ENCODE results near the gene ADCY2.

ADCY2 gene

DNA sequence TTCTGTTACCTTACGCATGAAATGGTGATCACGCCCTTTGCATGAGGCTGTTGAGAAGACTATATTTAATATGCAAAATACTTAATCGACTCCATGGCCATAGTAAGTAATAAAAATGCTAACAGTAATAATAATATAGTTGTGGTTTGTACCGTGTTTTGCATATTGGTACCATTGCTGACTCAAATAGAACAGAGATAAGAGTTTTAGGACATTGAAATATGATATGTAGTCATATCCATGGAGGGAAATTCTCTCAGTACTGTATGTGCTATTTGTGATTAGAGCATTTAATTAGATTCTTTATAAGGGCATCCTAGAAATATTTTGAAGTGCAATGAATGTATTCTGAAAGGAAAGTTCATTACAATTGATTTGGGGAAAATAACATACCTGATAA, 413.1 kb downstream of the ADCY2 start:
- TF ChIP-seq EZH2phosphoT487 (IDR thresholded peaks at IDR 0.05; ENCODE audit: low read depth): no peak
- TF ChIP-seq, protein P1, sequence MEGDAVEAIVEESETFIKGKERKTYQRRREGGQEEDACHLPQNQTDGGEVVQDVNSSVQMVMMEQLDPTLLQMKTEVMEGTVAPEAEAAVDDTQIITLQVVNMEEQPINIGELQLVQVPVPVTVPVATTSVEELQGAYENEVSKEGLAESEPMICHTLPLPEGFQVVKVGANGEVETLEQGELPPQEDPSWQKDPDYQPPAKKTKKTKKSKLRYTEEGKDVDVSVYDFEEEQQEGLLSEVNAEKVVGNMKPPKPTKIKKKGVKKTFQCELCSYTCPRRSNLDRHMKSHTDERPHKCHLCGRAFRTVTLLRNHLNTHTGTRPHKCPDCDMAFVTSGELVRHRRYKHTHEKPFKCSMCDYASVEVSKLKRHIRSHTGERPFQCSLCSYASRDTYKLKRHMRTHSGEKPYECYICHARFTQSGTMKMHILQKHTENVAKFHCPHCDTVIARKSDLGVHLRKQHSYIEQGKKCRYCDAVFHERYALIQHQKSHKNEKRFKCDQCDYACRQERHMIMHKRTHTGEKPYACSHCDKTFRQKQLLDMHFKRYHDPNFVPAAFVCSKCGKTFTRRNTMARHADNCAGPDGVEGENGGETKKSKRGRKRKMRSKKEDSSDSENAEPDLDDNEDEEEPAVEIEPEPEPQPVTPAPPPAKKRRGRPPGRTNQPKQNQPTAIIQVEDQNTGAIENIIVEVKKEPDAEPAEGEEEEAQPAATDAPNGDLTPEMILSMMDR (IDR thresholded peaks at IDR 0.05; ENCODE audit: low read depth, low read length): no peak
- H3K27me3 ChIP-seq (ENCODE audit: low read depth, low read length): no peaks in the 10 kb centered on the region

DNA sequence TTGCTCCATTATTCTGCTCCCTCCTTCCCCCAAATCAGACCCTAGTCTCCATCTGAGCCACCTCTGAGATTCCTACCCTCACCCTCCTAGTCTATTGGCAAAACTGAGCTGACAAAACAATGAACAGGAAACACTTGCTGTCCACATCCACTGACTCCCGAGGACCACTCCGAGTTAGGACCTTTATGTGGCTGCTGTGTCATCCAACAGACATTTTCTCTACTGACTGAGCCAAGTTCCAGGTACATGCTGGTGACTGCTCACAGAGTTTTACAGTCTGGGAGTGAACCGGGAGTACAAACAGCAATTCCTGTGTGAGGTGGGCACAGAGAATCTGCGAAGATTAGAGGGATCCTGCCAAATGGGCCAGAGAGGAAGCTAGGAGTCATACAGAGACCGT, 415.8 kb downstream of the ADCY2 start:
- Histone ChIP-seq H3K79me2 (ENCODE audit: low read length) (no peaks in the 10 kb centered on the region), H3K36me3 (replicated peaks; ENCODE audit: low read depth, low read length) (no peaks in the 10 kb centered on the region), H3K4me1 (ENCODE audit: low read length) (no peaks in the 10 kb centered on the region), H3K4me2 (ENCODE audit: low read length) (no peak overlapping the region), H2AFZ (ENCODE audit: low read depth, low read length) (no peak overlapping the region), H3K9me3 (ENCODE audit: insufficient read depth, low read length) (no peaks in the 10 kb centered on the region), H3K27ac (ENCODE audit: low read length) (no peak overlapping the region), H3K4me3 (ENCODE audit: low read length) (no peak overlapping the region), H3K9ac (ENCODE audit: low read length) (no peak overlapping the region), H3K27me3 (ENCODE audit: low read depth, low read length) (no peaks in the 10 kb centered on the region), H4K20me1 (ENCODE audit: insufficient read depth, low read length) (no peaks in the 10 kb centered on the region)
- TF ChIP-seq EZH2phosphoT487 (IDR thresholded peaks at IDR 0.05; ENCODE audit: low read depth): no peak
- TF ChIP-seq, protein P1 (IDR thresholded peaks at IDR 0.05; ENCODE audit: low read depth, low read length): no peak

More for the DNA sequence above, 413.1 kb downstream of the ADCY2 start:
- Histone ChIP-seq H3K9ac (ENCODE audit: low read length) (no peak overlapping the region), H3K4me3 (ENCODE audit: low read length) (no peak overlapping the region), H3K9me3 (ENCODE audit: insufficient read depth, low read length) (no peaks in the 10 kb centered on the region), H2AFZ (ENCODE audit: low read depth, low read length) (no peak overlapping the region), H3K27ac (ENCODE audit: low read length) (no peak overlapping the region), H3K79me2 (ENCODE audit: low read length) (no peaks in the 10 kb centered on the region), H4K20me1 (ENCODE audit: insufficient read depth, low read length) (no peaks in the 10 kb centered on the region), H3K4me1 (ENCODE audit: low read length) (no peaks in the 10 kb centered on the region), H3K36me3 (replicated peaks; ENCODE audit: low read depth, low read length) (no peaks in the 10 kb centered on the region), H3K4me2 (ENCODE audit: low read length) (no peak overlapping the region)

DNA sequence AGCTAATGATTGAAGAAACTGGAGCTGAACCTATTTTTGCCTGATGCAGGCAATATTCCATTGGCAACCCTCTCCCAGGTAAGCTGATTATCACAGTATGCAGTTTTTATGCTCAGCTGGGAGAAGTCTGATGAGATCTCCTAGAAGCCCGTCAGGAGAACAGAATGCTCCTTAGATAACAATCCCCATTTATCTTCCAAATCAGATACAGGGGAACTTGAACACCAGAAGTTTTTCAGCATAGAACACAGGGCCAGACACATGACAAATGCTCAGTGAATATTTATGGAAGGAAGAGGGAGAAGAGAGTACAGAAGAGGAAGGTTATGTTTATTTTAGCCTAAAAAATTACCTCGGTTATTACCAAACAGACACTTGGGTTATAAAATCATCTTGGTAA, 417.1 kb downstream of the ADCY2 start:
- no peaks in the 10 kb centered on the region for H3K27me3 ChIP-seq (ENCODE audit: low read depth, low read length)
- no peaks in the 10 kb centered on the region for H3K79me2 ChIP-seq (ENCODE audit: low read length)
- H3K4me1 ChIP-seq (ENCODE audit: low read length): no peaks in the 10 kb centered on the region
- H3K36me3 ChIP-seq (replicated peaks; ENCODE audit: low read depth, low read length): no peaks in the 10 kb centered on the region
- no peak overlapping the region for H3K27ac ChIP-seq (ENCODE audit: low read length)
- no peak overlapping the region for H3K9ac ChIP-seq (ENCODE audit: low read length)
- no peak overlapping the region for H3K4me2 ChIP-seq (ENCODE audit: low read length)
- no peak overlapping the region for H3K4me3 ChIP-seq (ENCODE audit: low read length)
- H2AFZ ChIP-seq (ENCODE audit: low read depth, low read length): no peak overlapping the region
- no peaks in the 10 kb centered on the region for H3K9me3 ChIP-seq (ENCODE audit: insufficient read depth, low read length)
- no peaks in the 10 kb centered on the region for H4K20me1 ChIP-seq (ENCODE audit: insufficient read depth, low read length)
- TF ChIP-seq, protein P1 (IDR thresholded peaks at IDR 0.05; ENCODE audit: low read depth, low read length): no peak
- no peak for TF ChIP-seq EZH2phosphoT487 (IDR thresholded peaks at IDR 0.05; ENCODE audit: low read depth)

DNA sequence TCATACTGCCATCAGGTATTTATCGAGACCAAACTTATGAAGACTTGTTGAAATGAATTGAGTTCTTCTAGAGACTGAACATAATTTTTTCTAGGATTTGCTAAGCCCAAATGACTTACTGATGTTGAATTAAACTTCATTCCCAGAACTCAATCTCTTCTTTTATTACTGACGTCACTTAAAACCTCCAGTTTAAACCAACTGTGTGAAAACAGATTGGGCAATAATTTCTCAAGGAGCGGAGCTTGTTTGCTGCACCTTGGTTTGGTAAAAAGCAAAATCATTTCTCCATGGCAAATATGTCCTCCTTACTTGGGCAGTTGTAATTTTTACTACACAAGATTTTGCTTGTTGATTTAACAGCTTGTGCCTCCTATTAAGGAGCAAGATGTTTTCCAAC, 417.6 kb downstream of the ADCY2 start:
- H3K27me3 ChIP-seq (ENCODE audit: low read depth, low read length): no peaks in the 10 kb centered on the region
- H3K4me1 ChIP-seq (ENCODE audit: low read length): no peaks in the 10 kb centered on the region
- TF ChIP-seq, protein P1 (IDR thresholded peaks at IDR 0.05; ENCODE audit: low read depth, low read length): no peak
- TF ChIP-seq EZH2phosphoT487 (IDR thresholded peaks at IDR 0.05; ENCODE audit: low read depth): no peak
- no peak overlapping the region for H2AFZ ChIP-seq (ENCODE audit: low read depth, low read length)
- no peak overlapping the region for H3K4me3 ChIP-seq (ENCODE audit: low read length)
- no peaks in the 10 kb centered on the region for H3K79me2 ChIP-seq (ENCODE audit: low read length)
- H4K20me1 ChIP-seq (ENCODE audit: insufficient read depth, low read length): no peaks in the 10 kb centered on the region
- no peak overlapping the region for H3K4me2 ChIP-seq (ENCODE audit: low read length)
- no peak overlapping the region for H3K27ac ChIP-seq (ENCODE audit: low read length)
- H3K9ac ChIP-seq (ENCODE audit: low read length): no peak overlapping the region
- H3K36me3 ChIP-seq (replicated peaks; ENCODE audit: low read depth, low read length): no peaks in the 10 kb centered on the region
- no peaks in the 10 kb centered on the region for H3K9me3 ChIP-seq (ENCODE audit: insufficient read depth, low read length)

Measured in OCI-LY3 (cell line).